Activated CD8-positive, alpha-beta memory T cell treated with anti-CD3 and anti-CD28 coated beads, Interleukin-2, amount 50 U/mL, for 1 hour (primary cell): ENCODE data around the gene KCNJ11.

Experiments
- DNase-seq: peaks from one replicate; pipeline ENCODE4 v3.0.0-alpha.2; 2020; ENCODE audit errors: extremely low read depth

Gene KCNJ11

DNA sequence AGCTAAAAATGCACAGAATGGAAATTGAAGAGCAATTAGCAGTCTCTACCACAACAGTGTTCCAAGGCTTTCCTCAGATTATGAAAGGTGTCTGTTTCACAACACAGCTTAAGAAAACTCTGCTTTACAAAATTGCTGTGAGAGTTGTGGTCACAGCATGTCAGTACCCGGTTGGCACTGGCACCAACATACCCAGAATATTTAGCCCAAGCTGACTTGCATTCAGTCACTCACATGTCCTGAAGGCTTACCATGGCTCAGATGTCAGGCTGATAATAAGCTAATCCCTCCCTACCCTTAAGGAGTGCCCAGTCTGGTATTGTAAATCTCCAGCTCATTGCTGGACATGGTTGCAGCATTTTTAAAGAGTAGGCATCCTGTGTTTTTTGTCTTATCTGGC is 22.0 kb downstream of the KCNJ11 start:
- DNase-seq, result no peak

DNA sequence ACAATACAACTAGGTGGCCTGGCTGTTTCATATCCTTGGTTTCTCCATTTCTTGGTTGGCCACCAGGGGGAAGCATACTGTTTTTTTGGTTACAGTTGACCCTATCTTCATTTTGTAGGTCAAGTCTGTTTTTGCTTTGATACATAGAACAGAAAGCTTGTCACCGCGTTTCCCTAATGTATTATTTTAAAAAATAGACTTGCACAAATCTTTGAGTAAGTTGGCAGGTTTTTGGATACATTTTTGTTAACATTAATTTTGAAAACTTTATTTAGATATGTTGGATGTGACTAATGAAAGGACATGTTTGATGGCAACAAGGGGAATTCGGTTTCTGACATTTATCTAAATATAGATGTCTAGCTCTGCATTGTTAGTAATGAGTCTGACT is 33.9 kb downstream of the KCNJ11 start:
- DNase-seq, result no peak

DNA sequence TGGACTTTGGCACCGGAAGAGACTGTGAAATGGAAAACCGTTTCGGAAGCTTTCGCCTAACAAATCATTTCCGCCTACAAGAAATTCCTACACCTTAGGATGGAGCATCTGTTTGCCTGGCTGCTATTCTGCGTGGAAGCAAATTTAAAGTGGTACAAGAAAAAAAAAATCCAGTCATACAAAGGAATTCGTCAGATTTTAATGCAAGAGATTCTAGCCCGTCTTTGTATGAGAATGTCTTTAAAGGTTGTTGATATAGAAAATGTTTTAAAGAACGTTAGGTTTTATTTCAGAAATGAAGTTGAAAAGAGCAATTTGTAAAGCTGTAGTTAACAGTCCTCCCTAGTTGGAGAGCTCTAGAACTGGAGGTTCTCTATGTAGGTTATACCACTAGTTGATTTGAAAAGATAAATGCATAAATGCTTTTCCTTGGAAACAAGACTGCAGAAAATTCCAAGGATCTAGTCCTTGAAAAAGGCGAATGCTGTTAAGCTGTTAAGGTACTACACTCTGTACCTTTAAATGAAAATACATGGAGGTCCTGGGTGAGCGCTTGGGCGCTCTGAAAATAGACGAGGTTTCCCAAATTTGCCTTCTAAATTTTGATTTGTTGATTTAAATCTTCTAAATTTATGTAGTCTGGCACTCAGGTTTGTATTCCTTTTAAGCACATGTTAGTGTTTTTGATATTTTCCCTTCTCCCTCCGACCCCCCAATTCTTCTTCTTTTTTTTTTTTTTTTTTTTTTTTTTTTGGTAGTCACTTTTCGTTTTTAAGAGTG is 34.4 kb downstream of the KCNJ11 start:
- no peak for DNase-seq

DNA sequence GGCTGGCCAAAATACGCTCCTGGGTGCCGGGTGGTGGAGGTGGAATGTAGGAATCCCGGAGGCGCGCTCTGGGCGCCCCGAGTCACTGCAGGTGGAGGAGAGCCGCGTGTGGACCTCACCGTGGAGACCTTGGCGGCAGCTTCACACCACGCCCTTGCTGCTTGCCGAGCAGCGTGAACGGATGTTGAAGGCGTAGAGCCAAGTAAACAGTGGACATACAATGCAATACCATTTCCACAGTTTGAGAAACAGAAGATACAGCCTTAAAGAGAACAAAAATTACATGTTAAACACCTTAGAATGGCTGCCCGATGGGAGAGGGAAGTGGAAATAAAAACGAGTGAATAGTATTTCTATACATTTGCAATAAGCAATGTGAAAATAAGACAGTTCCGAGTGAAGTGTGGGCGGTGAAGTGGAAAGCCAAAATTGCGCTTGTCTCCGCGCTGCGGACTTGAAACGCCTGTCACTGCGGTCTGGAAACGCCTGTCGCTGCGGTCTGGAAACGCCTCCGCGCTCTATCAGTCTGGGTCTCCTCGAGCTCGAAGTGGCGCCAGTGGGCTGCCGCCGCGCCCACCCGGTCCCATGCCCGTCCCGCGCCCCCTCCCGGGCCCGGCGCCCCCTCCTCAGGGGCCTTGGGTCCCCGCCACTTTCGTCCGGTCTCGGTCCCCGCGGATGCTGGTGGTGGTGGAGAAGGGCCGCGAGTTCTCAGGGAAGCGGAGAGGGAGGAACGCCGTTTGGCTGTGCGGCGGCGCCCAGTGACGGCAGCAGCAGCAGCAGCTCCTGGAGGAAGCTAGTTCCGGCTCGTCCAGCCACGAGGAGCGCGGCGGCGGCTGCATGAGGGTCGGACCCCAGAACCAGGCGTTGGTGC is 35.3 kb downstream of the KCNJ11 start:
- peak; percentile 47 for DNase-seq

DNA sequence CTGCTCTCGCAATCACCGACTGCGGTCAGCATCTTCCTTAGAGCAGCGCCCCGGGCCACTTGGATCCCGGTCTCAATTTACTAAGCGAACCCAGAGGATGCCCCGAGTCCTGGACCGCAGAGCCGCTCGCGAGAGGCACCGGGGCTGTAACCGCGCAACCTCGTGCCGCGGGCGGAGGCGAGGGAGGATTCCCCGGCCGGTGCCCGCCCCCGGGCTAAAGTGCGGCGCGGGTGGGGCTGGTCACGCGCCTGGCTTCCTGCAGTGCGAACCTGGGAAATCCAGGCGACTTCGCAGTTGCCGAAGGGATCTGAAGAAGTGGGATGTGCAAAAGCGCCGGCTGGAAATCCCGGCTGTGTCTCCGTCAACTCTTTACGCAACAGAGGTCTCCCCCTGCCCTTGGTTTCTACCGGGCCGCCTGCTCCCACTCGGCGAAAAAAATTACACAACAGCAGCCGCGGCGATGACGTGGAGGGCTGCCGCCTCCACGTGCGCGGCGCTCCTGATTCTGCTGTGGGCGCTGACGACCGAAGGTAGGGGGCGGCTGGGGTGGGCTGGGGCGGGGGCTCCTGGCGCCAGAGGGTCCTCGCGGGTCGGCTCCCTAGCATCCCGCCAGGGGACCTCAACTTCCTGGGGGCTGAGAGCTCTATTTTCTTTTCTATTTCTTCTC is 36.8 kb downstream of the KCNJ11 start, which contains the start of gene NCR3LG1:
Gene NCR3LG1, plus strand, starts transcription at position 291 of the 667 bp plus-strand sequence. Its CDS starts 170 bp downstream, at position 461.
- peak; percentile 47 for DNase-seq

DNA sequence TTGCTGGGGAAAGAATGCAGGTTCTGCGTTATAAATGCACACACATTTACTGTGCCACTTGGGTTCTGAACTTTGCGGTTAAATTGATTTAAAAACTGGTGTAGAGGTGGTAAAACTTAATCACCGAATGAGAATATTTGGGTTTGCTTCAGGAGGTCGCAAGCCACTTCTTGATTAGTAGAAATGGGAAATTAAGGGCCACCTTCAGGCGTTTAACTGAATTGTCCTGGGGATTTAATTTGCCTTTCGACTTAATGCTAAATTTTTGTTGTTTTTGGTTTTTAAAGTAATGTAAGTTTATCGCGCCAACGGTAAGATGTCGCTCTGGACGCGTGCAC is 37.3 kb downstream of the KCNJ11 start:
- no peak for DNase-seq

DNA sequence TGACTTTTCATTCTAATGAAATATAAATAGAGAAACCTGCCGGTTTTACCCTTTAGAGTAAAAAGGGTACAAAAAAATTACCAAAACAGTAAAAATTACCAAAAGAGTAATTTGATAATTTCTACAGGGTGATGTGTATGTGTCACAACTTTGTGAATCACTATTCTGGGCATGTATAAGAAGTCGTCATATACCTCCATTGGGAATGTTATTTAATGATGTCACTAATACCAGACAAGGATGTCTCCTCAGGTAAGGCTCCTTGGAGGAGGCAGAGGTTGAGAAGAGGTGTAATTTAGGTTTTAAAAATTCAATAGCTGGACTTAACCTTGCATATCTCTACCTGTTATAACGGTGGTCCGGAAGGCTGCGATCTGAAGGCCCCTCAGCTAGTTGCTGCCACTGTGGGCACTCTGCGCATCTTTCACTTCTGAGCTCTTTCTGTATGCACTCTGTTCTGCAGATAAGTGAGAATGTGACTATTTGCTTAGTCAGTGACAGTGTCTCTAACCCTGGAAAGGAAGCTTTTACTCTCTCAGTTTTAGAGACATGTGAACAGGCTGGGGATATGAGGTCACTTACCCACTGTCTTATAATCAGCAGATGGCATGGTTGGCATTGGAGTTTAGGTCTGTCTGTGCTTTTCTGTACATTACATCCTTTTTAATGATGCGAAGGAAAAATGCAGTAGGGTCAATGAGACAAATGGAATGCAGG is 37.8 kb downstream of the KCNJ11 start:
- no peak for DNase-seq

DNA sequence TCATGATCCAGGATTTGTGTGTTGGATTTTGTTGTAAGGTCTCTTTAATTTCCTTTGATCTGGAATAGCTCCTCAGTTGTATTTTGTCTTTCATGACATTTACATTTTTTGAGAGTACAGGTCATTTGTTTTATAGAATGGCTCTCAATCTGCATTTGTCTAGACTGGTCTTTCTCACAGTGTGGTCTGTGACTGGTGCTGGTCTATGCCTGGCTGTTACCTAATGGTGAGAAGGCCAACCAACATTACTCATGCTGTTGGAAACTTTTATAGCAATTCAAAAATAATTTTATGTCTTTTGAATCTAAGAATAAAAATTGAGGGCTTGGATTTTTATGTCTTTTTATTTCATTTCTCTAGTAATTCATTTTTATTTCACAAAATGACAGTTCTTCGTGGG is 40.8 kb downstream of the KCNJ11 start:
- no peak for DNase-seq

DNA sequence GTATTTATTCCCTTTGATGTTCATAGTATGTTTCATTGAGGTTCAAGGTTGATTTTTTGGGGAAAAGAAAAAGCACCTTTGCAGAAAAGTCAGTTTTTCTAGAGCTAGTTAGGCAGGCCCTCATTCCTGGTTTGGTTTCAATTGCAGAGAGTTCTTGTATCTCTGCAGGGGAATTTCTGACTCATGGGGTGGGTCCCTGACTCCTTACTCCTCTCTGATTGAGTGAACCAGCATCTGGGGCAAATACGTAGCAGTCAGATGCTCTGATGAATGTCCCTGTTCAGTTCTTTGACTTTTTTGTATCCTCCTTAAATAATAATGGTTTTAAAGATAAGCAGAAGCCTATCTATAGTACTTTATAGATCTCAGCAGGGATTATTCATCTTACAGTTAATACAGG is 44.6 kb downstream of the KCNJ11 start:
- no peak for DNase-seq

DNA sequence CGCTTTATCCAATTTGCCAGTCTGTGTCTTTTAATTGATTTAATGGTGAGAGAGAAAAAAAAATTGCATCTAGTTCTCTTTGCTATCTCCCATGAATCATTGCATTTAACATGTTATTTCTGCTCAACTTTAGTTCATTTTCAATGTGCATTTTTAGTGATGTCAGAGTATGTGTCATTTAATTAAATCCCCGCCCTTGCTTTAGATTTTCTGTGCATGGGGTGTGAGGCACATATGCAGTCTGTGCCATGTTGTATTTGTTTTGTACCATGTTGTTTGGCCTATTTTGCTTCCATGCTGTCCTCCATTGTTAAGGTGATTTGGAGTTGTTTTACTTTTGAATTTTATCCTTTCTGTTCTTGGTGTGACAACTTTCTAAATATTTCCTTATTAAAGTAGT is 45.2 kb downstream of the KCNJ11 start:
- no peak for DNase-seq
